ENCODE results near the gene METTL6. TPM values are rescaled to one million over a fixed set of nuclear protein-coding genes. Genes with fewer than 3 reads are reported as not detected.
A peak's percentile ranks its signal among the peaks of the same experiment; 100 is the strongest.
"Not testable (repeated sequence)": the region's sequence is repeated elsewhere in the genome, so short reads cannot be mapped to it uniquely, and the experiment has no call there.

The METTL6 gene
- total and polyA plus RNA-seq, 3 experiments from 2014 or later, result 15.4 to 24.4 (median 23.2) TPM

DNA sequence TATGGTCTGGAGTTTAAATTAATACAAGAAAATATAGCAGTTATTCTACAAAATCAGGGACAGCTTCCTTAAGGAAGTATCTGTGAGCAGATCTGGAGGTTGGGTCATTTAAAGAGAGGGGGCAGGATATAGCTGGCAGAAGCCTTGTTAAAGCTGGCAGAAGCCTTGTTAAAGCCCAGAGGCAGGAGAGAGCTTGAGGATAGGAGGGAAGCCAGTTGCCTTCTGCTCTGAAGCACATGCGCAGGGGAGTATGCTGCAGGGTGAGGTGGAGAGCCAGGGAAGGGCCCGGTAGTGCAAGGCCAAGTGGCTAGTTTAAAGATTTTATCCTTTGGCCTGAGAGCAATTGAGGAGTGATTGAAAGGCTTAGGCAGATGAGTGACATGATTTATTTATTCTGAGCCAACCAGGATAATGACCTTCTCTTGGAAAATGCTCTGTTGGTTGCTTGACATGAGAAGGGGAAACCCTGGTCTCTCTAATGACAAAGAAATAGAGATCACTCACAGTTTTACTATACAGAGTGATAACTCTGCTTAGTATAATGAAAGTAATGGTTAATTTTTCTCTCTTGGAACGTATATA lies 4.0 kb upstream of the METTL6 start:
- Mint-ChIP-seq H3K4me1 (peaks cover 54 to 64% (median 57%) of the 10 kb centered on the region in 3 donors), H3K27me3 (no peaks in the 10 kb centered on the region), H3K9me3 (no peaks in the 10 kb centered on the region), H3K27ac (peak overlapping the region in 4 of 8 donors; percentile 9 to 85 (median 62)), H3K4me3 (peak overlapping the region in 3 of 7 donors; percentile 0 to 52 (median 48)), H3K36me3 (peaks cover 0 to 79% (median 14%) of the 10 kb centered on the region in 3 donors)
- H3K36me3 ChIP-seq (ENCODE audit: insufficient read depth, low read length), result peaks cover 43% of the 10 kb centered on the region
- no peaks in the 10 kb centered on the region for H3K27me3 ChIP-seq (ENCODE audit: insufficient read depth, low read length, poor library complexity, severe bottlenecking)
- no peak for DNase-seq
- no peak overlapping the region for H3K27ac ChIP-seq (ENCODE audit: low read depth, low read length)
- no peak overlapping the region for H3K4me3 ChIP-seq (ENCODE audit: low read length)
- ChIA-PET POLR2A (no interaction called here), CTCF (interaction anchor here (1.2 to 1.4 kb wide), 2 partner anchors 25 to 125 kb away, joined by 3 read pairs; no protein-coding TSS in a partner anchor)
- no peaks in the 10 kb centered on the region for H3K9me3 ChIP-seq (ENCODE audit: low read length)
- H3K4me1 ChIP-seq (ENCODE audit: insufficient read depth, low read length), result peaks cover 26% of the 10 kb centered on the region

GRCh38 chr3:15430624-15431023 lies 3.3 kb upstream of the METTL6 start:
- peak overlapping the region in 4 of 8 donors; percentile 27 to 58 (median 40) for H3K27ac Mint-ChIP-seq
- H3K27me3 Mint-ChIP-seq, result no peaks in the 10 kb centered on the region
- Histone ChIP-seq H3K27me3 (ENCODE audit: insufficient read depth, low read length, poor library complexity, severe bottlenecking) (no peaks in the 10 kb centered on the region), H3K4me1 (ENCODE audit: insufficient read depth, low read length) (peaks cover 33% of the 10 kb centered on the region), H3K4me3 (ENCODE audit: low read length) (no peak overlapping the region), H3K9me3 (ENCODE audit: low read length) (no peaks in the 10 kb centered on the region), H3K27ac (ENCODE audit: low read depth, low read length) (no peak overlapping the region), H3K36me3 (ENCODE audit: insufficient read depth, low read length) (peaks cover 36% of the 10 kb centered on the region)
- H3K36me3 Mint-ChIP-seq, result peaks cover 0 to 74% (median 14%) of the 10 kb centered on the region in 3 donors
- ChIA-PET POLR2A (interaction anchor here (0.7 kb wide), 1 partner anchor 110 kb away, joined by 7 read pairs; no protein-coding TSS in a partner anchor), CTCF (interaction anchor here (0.8 to 1.6 kb wide), 6 partner anchors 25 to 228 kb away, joined by 3 to 4 read pairs (median 3); no protein-coding TSS in a partner anchor)
- H3K4me3 Mint-ChIP-seq, result peak overlapping the region in 4 of 7 donors; percentile 23 to 60 (median 46)
- no peak for DNase-seq
- H3K9me3 Mint-ChIP-seq, result no peaks in the 10 kb centered on the region
- peaks cover 62 to 71% (median 64%) of the 10 kb centered on the region in 3 donors for H3K4me1 Mint-ChIP-seq

- peaks cover 5 to 71% (median 9%) of the 10 kb centered on the region in 3 donors for H3K36me3 Mint-ChIP-seq
- peaks cover 35% of the 10 kb centered on the region for H3K4me1 ChIP-seq (ENCODE audit: insufficient read depth, low read length)
- H3K27ac Mint-ChIP-seq, result peak overlapping the region; percentile 89 to 97 (median 94)
- peak overlapping the region; percentile 85 to 97 (median 93) for H3K4me3 Mint-ChIP-seq
- H3K9me3 ChIP-seq (ENCODE audit: low read length), result no peaks in the 10 kb centered on the region
- peak overlapping the region; percentile 96 for H3K4me3 ChIP-seq (ENCODE audit: low read length)
- H3K27me3 ChIP-seq (ENCODE audit: insufficient read depth, low read length, poor library complexity, severe bottlenecking), result no peaks in the 10 kb centered on the region
- H3K36me3 ChIP-seq (ENCODE audit: insufficient read depth, low read length), result peaks cover 25% of the 10 kb centered on the region
- peaks cover 64 to 77% (median 77%) of the 10 kb centered on the region in 3 donors for H3K4me1 Mint-ChIP-seq
- no peak overlapping the region for H3K27ac ChIP-seq (ENCODE audit: low read depth, low read length)
- no peaks in the 10 kb centered on the region for H3K9me3 Mint-ChIP-seq
- POLR2A ChIA-PET, result no interaction called here
- no peak for DNase-seq
- CTCF ChIA-PET, result interaction anchor here (1.6 kb wide), 1 partner anchor 24 kb away, joined by 4 read pairs; no protein-coding TSS in a partner anchor
- H3K27me3 Mint-ChIP-seq, result no peaks in the 10 kb centered on the region
These were observed 1.7 kb upstream of the METTL6 start for GRCh38 chr3:15429080-15429479.

GRCh38 chr3:15428539-15428938 lies 1.2 kb upstream of the METTL6 start:
- Mint-ChIP-seq H3K4me3 (peak overlapping the region; percentile 85 to 97 (median 93)), H3K9me3 (no peaks in the 10 kb centered on the region), H3K36me3 (peaks cover 5 to 68% (median 8%) of the 10 kb centered on the region in 3 donors), H3K27ac (peak overlapping the region; percentile 89 to 97 (median 94)), H3K27me3 (no peaks in the 10 kb centered on the region), H3K4me1 (peaks cover 64 to 77% (median 74%) of the 10 kb centered on the region in 3 donors)
- Histone ChIP-seq H3K27me3 (ENCODE audit: insufficient read depth, low read length, poor library complexity, severe bottlenecking) (no peaks in the 10 kb centered on the region), H3K4me3 (ENCODE audit: low read length) (peak overlapping the region; percentile 96), H3K9me3 (ENCODE audit: low read length) (no peaks in the 10 kb centered on the region), H3K36me3 (ENCODE audit: insufficient read depth, low read length) (peaks cover 20% of the 10 kb centered on the region), H3K4me1 (ENCODE audit: insufficient read depth, low read length) (peaks cover 35% of the 10 kb centered on the region), H3K27ac (ENCODE audit: low read depth, low read length) (peak overlapping the region; percentile 82)
- CTCF ChIA-PET, result no interaction called here
- POLR2A ChIA-PET, result no interaction called here
- DNase-seq, result no peak

- peak overlapping the region; percentile 96 for H3K4me3 ChIP-seq (ENCODE audit: low read length)
- no peaks in the 10 kb centered on the region for H3K9me3 ChIP-seq (ENCODE audit: low read length)
- peaks cover 35% of the 10 kb centered on the region for H3K4me1 ChIP-seq (ENCODE audit: insufficient read depth, low read length)
- POLR2A ChIA-PET, result interaction anchor here (0.6 to 0.9 kb wide), 3 partner anchors 174 to 329 kb away, joined by 3 read pairs; partner anchors contain the start of gene CAPN7
- CTCF ChIA-PET, result no interaction called here
- Mint-ChIP-seq H3K4me3 (peak overlapping the region; percentile 85 to 97 (median 93)), H3K4me1 (peaks cover 61 to 74% (median 69%) of the 10 kb centered on the region in 3 donors), H3K9me3 (no peaks in the 10 kb centered on the region), H3K36me3 (peaks cover 4 to 64% (median 5%) of the 10 kb centered on the region in 3 donors), H3K27me3 (no peaks in the 10 kb centered on the region), H3K27ac (peak overlapping the region; percentile 89 to 97 (median 94))
- peaks cover 15% of the 10 kb centered on the region for H3K36me3 ChIP-seq (ENCODE audit: insufficient read depth, low read length)
- peak overlapping the region; percentile 82 for H3K27ac ChIP-seq (ENCODE audit: low read depth, low read length)
- DNase-seq, result no peak
- H3K27me3 ChIP-seq (ENCODE audit: insufficient read depth, low read length, poor library complexity, severe bottlenecking), result no peaks in the 10 kb centered on the region
These were observed 637 bp upstream of the METTL6 start for GRCh38 chr3:15427981-15428380.

GRCh38 chr3:15426579-15427118 lies 695 bp downstream of the METTL6 start:
- Mint-ChIP-seq H3K27ac (peak overlapping the region; percentile 89 to 97 (median 94)), H3K4me1 (peaks cover 59 to 71% (median 66%) of the 10 kb centered on the region in 3 donors), H3K36me3 (peaks cover 5 to 66% (median 7%) of the 10 kb centered on the region in 3 donors), H3K4me3 (peak overlapping the region; percentile 85 to 97 (median 93)), H3K9me3 (no peaks in the 10 kb centered on the region), H3K27me3 (no peaks in the 10 kb centered on the region)
- ChIA-PET CTCF (no interaction called here), POLR2A (interaction anchor here (0.6 to 0.8 kb wide), 2 partner anchors 20 to 221 kb away, joined by 3 read pairs; partner anchors contain the start of gene CAPN7)
- Histone ChIP-seq H3K9me3 (ENCODE audit: low read length) (no peaks in the 10 kb centered on the region), H3K4me3 (ENCODE audit: low read length) (peak overlapping the region; percentile 96), H3K27me3 (ENCODE audit: insufficient read depth, low read length, poor library complexity, severe bottlenecking) (no peaks in the 10 kb centered on the region), H3K36me3 (ENCODE audit: insufficient read depth, low read length) (peaks cover 9% of the 10 kb centered on the region), H3K4me1 (ENCODE audit: insufficient read depth, low read length) (peaks cover 35% of the 10 kb centered on the region), H3K27ac (ENCODE audit: low read depth, low read length) (peak overlapping the region; percentile 82)
- DNase-seq, result no peak

GRCh38 chr3:15420871-15421270 lies 6.5 kb downstream of the METTL6 start:
- ChIA-PET CTCF (no interaction called here), POLR2A (no interaction called here)
- peaks cover 3% of the 10 kb centered on the region for H3K36me3 ChIP-seq (ENCODE audit: insufficient read depth, low read length)

DNA sequence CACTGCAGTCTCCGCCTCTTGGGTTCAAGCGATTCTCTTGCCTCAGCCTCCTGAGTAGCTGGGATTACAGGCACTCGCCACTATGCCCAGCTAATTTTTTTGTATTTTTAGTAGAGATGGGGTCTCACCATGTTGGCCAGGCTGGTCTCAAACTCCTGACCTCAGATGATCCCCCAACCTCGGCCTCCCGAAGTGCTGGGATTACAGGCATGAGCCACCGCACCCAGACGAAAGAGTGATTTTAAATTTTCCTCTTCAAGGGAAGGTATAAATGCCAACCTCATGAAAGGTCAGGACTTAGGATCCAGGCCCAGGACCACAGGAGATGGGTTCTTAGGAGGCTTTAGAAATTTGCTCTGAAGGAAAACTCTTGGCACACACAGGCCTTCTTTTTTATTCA lies 16.4 kb downstream of the METTL6 start:
- CTCF ChIA-PET, result not testable (repeated sequence)

More at GRCh38 chr3:15420871-15421270, 6.5 kb downstream of the METTL6 start:
- Mint-ChIP-seq H3K4me1 (peaks cover 19 to 36% (median 32%) of the 10 kb centered on the region in 3 donors), H3K27me3 (no peaks in the 10 kb centered on the region), H3K36me3 (peaks cover 5 to 64% (median 17%) of the 10 kb centered on the region in 3 donors), H3K27ac (no peak overlapping the region), H3K4me3 (peak overlapping the region in 1 of 7 donors; percentile 38), H3K9me3 (no peaks in the 10 kb centered on the region)
- no peaks in the 10 kb centered on the region for H3K9me3 ChIP-seq (ENCODE audit: low read length)
- H3K4me3 ChIP-seq (ENCODE audit: low read length), result no peak overlapping the region
- H3K27me3 ChIP-seq (ENCODE audit: insufficient read depth, low read length, poor library complexity, severe bottlenecking), result no peaks in the 10 kb centered on the region
- H3K27ac ChIP-seq (ENCODE audit: low read depth, low read length), result no peak overlapping the region
- peaks cover 4% of the 10 kb centered on the region for H3K4me1 ChIP-seq (ENCODE audit: insufficient read depth, low read length)
- DNase-seq, result no peak

More for the DNA sequence above, 16.4 kb downstream of the METTL6 start:
- H3K4me3 Mint-ChIP-seq; H3K36me3 ChIP-seq (ENCODE audit: insufficient read depth, low read length); H3K27ac Mint-ChIP-seq; DNase-seq; H3K9me3 ChIP-seq (ENCODE audit: low read length); H3K9me3 Mint-ChIP-seq; H3K27me3 ChIP-seq (ENCODE audit: insufficient read depth, low read length, poor library complexity, severe bottlenecking); H3K4me3 ChIP-seq (ENCODE audit: low read length); H3K4me1 Mint-ChIP-seq; H3K4me1 ChIP-seq (ENCODE audit: insufficient read depth, low read length); H3K27ac ChIP-seq (ENCODE audit: low read depth, low read length); POLR2A ChIA-PET; H3K27me3 Mint-ChIP-seq: not testable (repeated sequence)
- peaks cover 3 to 60% (median 22%) of the 10 kb centered on the region in 3 donors for H3K36me3 Mint-ChIP-seq

All from CD8-positive, alpha-beta memory T cell (primary cell).